ENCODE measurements around the gene MAP2K3.

Gene MAP2K3

DNA sequence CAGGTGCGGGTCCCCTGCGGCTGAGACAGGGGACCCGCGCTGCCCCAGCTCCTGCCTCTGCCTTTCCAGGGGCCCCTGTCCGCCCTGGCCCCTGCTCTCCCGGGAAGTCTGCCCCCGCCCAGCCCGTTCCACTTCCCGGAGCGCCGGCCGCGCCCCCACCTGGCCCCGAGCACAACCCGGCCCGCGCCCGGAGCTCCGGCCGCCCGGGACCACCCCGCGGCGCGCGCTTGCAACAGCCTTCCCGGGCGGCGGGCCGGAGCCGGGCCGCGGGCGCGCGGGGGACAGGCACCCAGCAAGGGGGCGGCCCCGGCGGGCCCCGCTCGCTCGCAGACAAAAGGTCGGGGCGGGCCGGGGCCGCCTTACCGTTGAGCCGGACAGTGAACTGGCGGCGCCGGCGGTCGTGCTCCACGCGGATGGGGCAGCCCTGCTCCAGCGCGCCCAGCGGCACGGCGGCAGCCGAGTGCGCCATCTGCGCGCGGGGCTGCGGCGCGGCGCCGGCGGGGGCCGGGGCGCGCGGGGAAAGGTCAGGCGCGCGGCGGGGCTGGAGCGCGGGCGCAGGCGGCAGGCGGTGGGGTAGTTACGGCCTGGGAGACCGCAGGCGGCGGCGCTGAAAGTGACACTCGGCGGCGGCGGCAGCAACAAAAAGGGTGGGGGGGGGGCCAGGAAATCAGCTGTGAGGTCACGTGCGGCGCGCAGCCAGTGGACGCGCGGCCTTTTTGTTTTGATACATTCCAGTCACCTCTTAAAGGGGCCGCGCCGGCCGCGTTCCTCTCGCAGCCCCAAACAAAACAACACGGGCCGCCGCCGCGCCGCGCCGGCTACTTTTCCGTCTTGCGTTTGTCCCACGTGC lies 31.5 kb upstream of the MAP2K3 start, which contains the start of gene NATD1:
Gene NATD1 (minus strand): TSS at position 615 of the 850 bp plus-strand sequence. CDS start 146 bp downstream, at position 469.
- peak; percentile 91 for DNase-seq (ENCODE audit: low spot score)

DNA sequence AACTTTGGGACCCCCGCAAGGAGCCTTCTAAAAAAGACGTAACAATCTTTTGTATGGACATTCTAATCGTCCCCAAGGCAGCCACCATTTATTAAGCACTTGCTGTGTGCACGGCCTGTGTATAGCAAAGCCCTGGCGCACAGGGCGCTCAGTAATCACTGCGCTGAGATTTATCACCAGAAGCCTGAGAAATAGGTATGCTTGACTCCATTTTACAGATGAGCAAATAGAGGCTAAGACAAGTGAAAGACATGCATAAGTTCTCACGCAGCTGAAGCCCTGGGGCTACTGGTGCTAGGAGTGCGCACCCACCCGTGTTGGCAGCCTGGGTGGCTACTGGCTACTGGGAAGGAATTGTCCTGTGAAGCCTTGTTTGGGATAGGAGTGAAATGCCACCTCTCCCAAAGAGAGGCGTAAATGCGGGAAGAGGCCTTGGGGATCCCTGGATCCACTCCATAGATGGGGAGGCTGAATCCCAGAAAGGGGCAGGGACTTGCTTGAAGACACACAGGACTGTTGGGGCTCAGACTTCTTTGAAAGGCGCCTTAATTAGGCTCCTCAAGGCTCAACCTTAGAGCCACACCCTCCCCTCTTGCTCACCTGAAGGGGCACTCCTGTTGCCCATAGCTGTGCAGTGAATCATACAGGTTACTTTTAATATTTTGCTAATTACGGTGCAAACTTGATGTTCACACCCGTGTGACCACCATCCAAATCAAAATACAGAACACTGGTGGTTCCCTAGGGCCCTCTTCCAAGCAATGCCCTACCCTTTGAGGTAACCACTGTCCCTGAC lies 30.7 kb upstream of the MAP2K3 start:
- DNase-seq (ENCODE audit: low spot score), result no peak

DNA sequence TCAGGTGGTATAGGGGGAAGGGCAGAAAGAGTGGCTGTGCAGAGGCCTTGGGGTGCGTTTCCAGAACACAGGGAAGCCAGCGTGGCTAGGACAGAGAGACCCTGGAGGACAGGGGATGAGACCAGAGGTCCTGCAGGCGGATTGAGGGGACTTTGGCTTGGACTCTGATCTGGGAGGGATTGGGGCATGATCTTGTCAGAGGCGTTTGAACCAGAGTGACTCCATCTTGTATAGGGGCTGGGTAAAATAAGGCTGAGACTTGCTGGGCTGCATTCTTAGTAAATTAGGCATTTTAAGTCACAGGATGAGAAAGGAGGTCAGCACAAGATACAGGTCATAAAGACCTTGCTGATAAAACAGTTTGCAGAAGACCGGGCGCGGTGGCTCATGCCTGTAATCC lies 25.9 kb upstream of the MAP2K3 start:
- no peak for DNase-seq (ENCODE audit: low spot score)

DNA sequence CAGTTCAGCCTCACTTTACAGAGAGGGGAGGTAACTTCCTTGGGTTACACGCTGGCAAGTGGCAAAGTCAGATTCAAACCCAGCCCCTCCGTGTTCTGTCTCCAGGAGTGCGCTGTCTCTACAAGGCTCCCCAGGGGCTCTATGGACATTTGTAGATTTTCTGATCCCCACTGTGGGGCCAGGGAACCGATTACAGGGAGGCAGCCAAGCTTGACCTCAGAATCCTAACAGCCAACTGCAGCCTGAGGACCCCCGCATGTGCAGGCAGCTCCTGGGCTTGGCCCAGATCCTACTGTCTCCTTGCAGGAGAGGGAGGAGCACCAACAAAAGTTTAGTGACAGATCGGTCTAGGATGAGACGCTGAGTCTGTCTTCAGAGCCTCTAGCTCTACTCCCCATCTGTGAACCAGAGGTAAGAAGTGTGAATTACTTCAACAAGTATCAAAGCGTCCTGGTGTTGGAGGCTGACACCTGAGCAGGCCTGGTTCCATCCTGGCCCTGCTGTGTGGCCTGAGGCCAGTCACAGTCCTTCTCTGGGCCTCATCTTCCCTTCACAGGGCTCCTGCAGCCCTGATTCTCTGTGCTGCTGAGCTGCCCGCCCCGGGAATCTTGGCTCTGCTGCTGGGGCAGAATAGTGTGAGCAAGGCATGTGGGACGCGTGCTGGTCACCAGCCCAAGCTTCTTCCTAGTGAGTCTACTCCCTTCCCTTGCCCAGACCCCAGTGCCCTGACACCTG lies 22.1 kb upstream of the MAP2K3 start:
- no peak for DNase-seq (ENCODE audit: low spot score)

DNA sequence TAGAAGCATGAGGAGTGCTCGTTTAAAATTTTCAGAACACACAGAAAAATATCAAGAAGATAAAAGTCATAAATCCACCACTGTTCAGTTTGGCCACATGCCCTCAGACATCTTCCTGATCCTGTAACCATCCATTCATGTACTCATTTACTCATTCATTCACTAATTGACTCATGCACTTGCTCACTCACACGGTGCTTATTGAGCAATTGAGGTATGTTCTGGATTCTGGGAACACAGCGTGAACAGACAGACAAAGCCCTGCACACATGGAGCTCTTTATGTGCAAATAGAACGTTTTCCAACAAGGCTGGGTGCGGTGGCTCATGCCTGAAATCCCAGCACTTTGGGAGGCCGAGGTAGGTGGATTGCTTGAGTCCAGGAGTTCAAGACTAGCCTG lies 21.1 kb upstream of the MAP2K3 start:
- DNase-seq (ENCODE audit: low spot score), result no peak

DNA sequence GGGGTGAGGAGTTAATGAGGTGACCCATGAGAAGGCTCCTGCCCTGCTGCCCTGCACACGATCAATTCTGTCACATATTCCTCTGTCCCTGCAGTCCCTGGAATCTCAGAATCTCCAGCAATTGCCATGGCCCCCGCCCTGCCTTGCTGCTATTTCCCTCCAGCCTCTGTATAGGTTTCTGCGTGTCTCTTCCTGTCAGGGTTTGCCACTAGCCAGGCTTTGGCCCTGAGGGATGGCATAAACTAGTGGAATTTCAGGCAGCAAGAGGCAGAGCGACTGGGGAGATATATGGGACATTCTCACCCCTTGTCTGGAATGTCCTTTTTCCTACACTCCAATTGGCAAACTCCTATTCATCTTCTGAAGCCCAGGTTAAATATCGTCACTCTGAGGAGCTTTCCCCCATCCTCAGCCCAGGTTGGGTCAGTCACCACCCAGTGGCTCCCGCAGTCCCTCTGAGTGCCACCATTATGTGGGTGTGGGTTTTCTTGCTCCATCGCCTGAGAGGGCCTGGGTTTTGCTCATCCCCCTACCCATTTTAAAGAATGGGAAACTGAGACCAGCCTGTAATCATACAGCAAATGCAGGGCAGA lies 15.8 kb upstream of the MAP2K3 start:
- no peak for DNase-seq (ENCODE audit: low spot score)

DNA sequence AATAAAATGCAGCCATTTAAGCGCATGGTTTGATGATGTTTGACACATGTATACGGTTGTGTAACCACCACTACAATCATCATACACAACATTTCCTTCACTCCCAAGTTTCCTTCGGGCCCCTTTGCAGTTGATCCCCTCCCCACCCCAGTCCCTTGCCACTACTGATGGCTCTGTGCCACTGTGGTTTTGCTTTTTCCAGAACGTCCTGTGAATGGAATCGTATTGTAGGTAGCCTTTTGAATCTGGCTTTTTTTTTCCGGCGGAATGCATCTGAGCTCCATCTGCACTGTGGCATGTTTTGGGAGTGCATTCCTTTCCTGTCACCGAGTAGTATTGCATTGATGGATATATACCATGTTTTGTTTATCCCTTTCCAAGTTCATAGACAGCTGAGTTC lies 15.1 kb upstream of the MAP2K3 start:
- no peak for DNase-seq (ENCODE audit: low spot score)

DNA sequence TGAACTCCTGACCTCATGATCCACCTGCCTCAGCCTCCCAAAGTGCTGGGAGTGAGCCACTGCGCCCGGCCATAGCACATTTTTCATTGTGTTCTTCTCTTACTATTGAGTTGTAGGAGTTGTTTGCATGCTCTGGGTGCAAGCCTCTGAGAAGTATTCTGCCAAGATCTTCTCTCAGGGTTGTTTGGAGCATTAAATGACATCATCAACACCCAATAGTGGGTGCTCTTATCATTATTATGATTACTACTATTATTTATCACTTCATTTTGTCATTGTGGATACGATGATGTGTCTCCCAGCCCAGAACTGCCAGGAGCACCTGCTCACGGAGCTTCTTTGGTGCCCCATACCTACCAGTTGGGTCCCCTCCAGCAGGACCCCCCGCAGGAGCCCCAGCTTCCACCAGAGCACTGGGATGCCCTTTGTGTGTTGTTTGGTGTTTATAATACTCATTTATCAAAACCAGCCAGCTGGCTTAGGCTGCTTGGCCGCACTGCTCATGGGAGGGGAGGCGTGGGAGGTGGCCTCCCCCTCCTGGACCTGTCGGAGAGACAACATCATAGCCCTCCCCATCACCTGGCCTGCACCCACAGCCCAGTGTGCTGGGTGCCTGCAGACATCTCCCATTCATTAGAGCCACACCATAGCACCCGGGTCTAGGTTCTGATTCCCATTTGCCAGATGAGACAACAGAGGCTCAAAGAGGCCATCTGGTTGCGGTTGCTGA lies 12.9 kb upstream of the MAP2K3 start:
- no peak for DNase-seq (ENCODE audit: low spot score)

DNA sequence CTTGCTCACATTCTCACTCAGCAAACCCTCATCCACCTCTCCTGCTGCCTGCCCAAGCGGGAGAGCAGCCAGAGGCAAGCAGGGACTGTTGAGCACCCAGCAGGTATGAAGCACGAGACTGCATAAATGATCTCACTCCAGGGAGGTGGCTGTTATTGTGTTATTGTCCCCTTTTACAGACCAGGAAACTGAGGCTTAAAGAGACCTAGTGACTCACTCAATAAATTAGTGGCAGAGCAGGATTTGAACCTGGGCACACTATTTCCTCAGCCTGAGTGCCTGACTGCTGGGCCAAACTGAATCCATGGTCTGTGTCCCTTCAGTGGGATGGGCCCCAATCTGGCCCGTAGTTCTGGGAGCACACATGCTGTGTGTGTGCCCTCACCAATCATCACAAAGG lies 12.3 kb upstream of the MAP2K3 start:
- DNase-seq (ENCODE audit: low spot score), result no peak

DNA sequence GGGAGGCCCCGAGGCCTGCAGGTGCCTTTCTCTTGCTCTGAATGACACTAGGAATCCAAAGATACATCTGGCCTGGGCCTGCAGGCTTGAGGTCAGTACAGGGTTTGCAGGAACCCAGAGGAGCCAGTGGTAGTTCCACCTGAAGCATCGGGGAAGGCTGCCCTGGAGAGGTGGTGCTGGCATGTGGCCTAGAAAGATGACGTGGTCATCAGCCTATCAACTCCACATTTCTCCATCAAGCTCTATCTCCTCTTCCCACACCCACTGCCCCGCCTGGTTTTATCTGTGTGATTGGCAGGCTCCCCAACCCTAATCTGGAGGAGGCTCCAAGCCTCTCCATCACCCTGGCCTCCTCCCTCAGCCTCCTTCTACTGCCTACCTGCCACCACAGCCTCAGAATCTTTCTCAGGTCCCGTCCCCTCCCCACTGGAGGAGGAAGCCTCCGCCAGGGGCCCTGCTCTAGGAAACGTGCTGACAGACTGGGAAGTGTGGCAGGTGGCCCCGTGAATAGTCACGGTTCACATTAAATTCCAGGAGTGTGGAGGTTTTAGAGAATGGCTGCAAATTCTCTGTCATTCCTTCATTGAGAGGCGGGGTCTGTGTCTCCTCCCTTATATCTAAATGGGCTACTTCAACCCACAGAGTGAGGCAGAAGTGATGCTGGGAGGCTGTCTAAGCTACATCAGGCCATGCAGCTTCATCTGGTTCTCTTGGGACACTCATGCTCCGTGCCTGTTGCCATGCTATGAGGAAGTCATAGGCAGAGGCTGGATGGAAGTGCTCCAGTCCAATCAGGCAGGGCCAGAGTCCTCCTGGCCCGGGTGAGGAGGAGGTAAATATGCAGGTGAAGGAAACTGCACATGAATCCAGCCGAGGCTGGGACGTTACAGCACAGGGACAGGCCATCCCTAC lies 11.4 kb upstream of the MAP2K3 start:
- no peak for DNase-seq (ENCODE audit: low spot score)

DNA sequence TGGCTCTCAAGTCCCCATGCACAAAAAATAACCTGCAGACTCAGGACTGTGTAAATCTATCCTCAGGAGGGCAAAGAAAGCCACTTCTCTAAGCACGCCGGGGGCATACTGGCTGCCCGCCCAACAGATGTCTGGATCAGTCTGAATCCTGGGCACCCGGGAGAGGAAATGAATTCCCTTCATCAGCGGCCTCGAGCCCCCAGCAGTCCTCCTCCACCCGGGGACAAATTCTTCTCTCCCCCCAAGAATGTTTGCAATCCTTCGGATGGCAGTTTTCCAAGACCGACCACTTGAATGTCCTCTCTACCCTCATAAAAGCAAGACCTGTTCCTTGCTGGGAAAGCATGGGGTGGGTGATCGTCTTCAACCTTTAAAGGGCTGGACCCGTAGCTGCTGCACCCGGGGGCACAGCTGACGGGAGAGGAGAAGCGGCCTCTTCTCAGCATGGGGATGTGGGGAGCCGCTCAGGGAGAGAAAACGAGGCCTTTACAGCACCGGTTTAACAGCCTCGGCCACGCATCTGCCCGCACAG lies 9.4 kb upstream of the MAP2K3 start:
- no peak for DNase-seq (ENCODE audit: low spot score)

DNA sequence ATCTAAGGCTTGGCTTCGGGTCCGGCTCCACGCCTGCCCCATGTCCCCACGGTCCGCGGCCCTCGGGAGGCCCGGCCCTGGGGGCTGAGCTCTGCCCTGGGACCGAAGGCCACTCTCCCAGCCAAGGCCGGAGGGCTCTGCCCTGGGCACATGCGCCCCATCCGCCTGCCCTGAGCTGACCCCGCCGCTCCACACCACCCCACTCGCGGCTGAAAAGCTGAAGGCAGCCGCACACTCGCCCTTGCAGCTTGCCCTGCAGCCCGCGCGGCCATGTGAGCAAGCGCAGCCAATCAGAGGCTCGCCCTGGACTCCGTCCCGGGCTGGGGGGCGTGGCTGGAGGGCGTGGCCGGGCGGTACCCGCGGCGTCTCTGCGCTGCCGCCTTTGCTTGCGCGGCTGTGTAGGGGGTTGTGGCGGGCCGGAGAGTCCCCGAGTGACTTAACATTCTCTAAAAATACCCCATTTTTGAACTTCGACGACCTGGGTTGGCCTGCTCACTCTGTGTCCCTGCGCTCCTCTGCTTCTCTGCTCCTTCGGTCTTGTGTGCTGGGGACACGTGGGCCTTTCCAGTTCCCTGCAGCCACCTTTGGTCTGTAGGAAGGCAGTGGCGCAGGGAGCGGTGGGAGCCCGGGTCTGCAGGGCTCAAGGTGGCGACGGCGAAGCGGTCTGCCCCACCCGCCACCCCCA lies 8.8 kb upstream of the MAP2K3 start:
- peak; percentile 98 for DNase-seq (ENCODE audit: low spot score)

DNA sequence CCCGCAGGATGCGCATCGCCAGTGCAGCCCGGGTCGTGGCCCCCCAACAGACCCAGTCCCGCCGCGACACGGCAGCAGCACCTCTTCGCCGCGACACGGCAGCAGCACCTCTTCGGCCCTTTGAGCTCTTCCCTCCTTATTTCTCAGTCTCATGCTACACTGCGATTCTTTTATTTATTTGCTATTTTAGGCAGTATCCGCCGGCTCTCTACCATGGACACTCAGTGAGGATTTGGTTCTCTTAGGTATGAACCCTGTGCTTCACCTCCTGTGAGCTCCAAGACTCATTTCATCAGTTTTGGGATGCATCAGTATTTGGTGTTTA lies 8.3 kb upstream of the MAP2K3 start:
- DNase-seq (ENCODE audit: low spot score), result no peak

DNA sequence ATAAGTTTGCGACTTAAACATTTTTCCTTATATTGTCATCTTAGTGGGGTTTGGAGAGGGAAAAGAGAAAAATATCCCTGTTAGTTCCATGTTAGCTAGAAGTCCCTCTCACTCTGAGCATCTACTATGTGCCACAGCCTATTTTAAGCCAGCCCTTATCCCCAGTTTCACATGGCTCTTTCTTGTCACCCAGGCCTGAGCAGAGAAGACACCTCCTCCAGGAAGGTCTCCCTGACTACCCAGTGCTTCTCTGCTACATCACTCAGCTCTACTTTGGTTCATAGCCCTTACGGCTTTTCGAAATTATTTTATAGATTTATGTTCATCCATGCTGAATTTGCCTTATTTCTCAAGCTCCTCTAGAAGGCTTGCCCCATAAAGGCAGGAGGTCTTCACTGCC lies 7.2 kb upstream of the MAP2K3 start:
- DNase-seq (ENCODE audit: low spot score), result no peak

DNA sequence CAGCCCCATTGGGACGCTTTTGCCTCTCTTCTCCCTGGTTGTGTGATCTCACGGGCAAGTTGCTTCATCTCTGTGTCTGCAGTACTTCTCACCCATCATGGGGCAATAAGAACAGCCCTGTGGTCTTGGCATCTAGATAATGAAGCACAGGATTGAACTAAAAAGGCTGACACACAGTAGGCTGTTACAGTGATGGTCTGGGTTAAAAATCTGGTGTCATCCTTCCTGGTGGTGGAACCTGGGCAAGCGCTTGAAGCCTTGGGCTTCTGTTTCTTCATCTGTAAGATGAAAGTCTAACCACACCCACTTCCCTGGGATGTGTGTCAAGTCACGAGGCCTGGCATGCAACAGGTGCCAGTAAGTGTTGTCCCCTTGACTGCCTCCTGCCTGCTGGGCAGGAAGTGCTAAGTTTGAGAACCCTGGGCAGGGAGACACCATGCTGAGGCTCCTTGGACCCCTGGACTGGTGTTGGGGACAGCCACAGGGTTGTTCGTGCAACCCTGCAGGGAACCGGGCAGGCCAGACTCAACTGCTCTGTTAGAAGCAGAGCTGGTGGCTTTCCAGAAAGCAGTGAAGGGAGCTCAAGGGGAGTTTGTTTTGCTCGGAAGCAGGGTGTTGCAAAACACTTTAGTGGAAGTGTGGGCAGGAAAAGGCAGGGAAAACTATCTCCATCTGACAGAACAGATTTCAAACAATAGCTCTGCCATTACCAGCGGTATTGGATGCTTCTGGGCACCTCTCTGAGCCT lies 5.9 kb upstream of the MAP2K3 start:
- no peak for DNase-seq (ENCODE audit: low spot score)

DNA sequence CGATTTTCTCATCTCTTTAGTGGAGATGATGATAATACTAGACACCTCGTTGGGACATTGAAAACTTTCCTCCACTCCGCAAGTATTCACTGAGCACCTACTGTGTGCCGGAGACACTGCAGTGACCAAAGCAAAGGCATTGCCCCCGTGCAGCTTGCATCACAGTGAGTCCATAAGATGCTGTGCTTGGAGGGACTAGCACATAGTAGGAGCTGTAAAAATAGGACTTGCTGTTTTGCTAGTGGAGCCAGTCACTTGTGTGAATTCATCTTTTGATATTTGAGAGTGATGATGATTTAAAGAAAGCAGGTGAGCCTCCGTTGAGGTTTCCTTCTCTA lies 5.3 kb upstream of the MAP2K3 start:
- no peak for DNase-seq (ENCODE audit: low spot score)

DNA sequence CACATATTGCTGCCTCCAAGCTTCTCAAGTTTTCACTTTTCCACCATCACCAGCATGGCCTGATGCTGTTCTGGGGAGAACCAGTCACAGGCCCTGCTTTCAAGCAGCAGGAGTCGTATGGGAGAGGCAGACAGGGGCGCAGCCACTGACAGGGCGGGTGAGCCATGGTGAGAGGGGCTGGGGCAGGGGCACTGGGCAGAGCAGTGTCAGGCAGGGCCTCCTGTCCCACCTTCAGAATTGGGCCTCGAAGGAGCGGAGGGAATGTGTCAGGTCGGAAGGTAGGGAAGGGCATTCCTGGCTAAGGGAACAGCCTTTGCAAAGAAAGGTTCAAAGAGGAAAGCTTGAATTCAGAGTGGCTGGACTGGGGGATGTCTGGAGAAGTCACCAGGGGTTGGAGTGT lies 4.9 kb upstream of the MAP2K3 start:
- DNase-seq (ENCODE audit: low spot score), result no peak

DNA sequence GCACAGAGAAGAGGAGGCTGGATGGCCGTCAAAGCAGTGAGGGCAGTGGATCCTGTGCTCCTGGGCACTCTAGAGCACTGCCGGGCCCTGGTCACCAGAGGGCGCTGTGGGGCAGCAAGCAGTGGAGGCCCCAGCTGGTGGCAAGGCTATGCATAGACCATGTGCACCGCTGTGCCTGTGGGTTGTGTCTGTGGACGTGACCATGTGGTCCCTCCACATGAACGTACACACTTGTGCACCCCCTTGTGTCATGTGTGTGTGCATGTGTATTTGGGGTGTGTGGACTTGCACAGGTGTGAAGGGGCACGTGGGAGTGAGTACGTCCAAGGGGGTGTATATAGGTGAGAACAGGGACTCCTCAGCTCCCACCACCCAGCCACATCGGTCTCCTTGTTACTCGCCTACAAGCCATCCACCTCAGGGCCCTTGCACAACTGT lies 4.4 kb upstream of the MAP2K3 start:
- DNase-seq (ENCODE audit: low spot score), result peak; percentile 92

DNA sequence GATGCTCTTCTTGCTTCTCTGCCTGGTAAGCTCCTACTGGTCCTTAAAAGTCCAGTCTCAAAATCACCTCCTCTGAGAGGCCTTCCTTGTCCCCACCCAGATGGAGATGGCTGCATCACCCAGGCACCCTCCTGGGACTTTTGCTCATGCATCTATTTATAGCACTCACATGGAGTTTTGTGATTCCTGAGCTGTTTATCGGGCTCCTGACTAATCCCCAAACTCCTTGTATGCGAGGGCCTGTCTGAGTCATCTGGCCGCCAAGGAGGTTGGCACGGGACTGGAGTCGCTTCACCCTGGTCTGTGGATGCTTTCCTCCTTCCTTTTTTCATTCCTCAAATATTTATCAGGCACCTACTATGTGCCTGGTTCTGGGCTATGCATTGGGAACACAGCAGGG lies 2.3 kb upstream of the MAP2K3 start:
- DNase-seq (ENCODE audit: low spot score), result peak; percentile 96

Data from hepatic stellate cell (primary cell).